Measurements from ENCODE around the gene RNF20.

RNF20 gene

GRCh38 chr9:101508211-101508610 is 25.4 kb upstream of the RNF20 start:
- no peaks in the 10 kb centered on the region for H3K27me3 ChIP-seq (ENCODE audit: insufficient read depth, low read length)
- peak in 1 of 2 donors; percentile 13 for DNase-seq
- no peak overlapping the region for H2AFZ ChIP-seq (ENCODE audit: insufficient read depth, low read length, poor library complexity)
- no peak overlapping the region for H2BK5ac ChIP-seq (ENCODE audit: low read depth, low read length, poor library complexity)
- no peak overlapping the region for H2AK5ac ChIP-seq (ENCODE audit: low read length)
- no peak overlapping the region for H2BK120ac ChIP-seq (ENCODE audit: insufficient read depth, low read length, poor library complexity)
- no peak overlapping the region for H4K12ac ChIP-seq (ENCODE audit: low read depth, low read length)
- no peak overlapping the region for H3K23ac ChIP-seq (ENCODE audit: low read length)
- H4K8ac ChIP-seq (ENCODE audit: low read depth, low read length) = no peak overlapping the region
- no peak overlapping the region for H3K4me2 ChIP-seq (ENCODE audit: low read length)
- no peaks in the 10 kb centered on the region for H3K4me1 ChIP-seq (ENCODE audit: control insufficient read depth in 1 of 2, insufficient read depth in 2 of 2, low read length in 2 of 2)
- no peaks in the 10 kb centered on the region for H3K79me1 ChIP-seq (ENCODE audit: low read length)
- H4K91ac ChIP-seq (ENCODE audit: low read depth, low read length) = no peak overlapping the region
- no peaks in the 10 kb centered on the region for H3K79me2 ChIP-seq (ENCODE audit: control insufficient read depth, insufficient read depth, low read length, poor library complexity)
- H3K36me3 ChIP-seq (ENCODE audit: control insufficient read depth in 1 of 2, insufficient read depth in 2 of 2, low read length in 2 of 2) = no peaks in the 10 kb centered on the region
- no peak overlapping the region for H2BK12ac ChIP-seq (ENCODE audit: low read length)
- H3K18ac ChIP-seq (ENCODE audit: low read length) = no peak overlapping the region
- H3K9me3 ChIP-seq (ENCODE audit: insufficient read depth, low read depth, low read length) = no peaks in the 10 kb centered on the region
- no peak overlapping the region for H3K4ac ChIP-seq (ENCODE audit: low read depth, low read length)
- no peak overlapping the region for H3K27ac ChIP-seq (ENCODE audit: low read depth, low read length)
- no peak overlapping the region for H3K14ac ChIP-seq (ENCODE audit: low read length)
- no peak overlapping the region for H3K4me3 ChIP-seq (ENCODE audit: low read depth, low read length)
- WGBS (ENCODE audit: extremely low coverage, insufficient coverage, insufficient read length) = no CpG with 5 or more reads among the region's 5 CpGs
- H3K9ac ChIP-seq (ENCODE audit: low read length) = peak overlapping the region; percentile 63

- Histone ChIP-seq H4K91ac (ENCODE audit: low read depth, low read length) (no peak overlapping the region), H3K14ac (ENCODE audit: low read length) (no peak overlapping the region), H3K4me2 (ENCODE audit: low read length) (no peak overlapping the region), H3K79me1 (ENCODE audit: low read length) (no peaks in the 10 kb centered on the region), H3K4me3 (ENCODE audit: low read depth, low read length) (no peak overlapping the region), H3K23ac (ENCODE audit: low read length) (no peak overlapping the region), H2BK12ac (ENCODE audit: low read length) (no peak overlapping the region), H4K8ac (ENCODE audit: low read depth, low read length) (no peak overlapping the region), H3K4ac (ENCODE audit: low read depth, low read length) (no peak overlapping the region), H2BK5ac (ENCODE audit: low read depth, low read length, poor library complexity) (no peak overlapping the region), H3K18ac (ENCODE audit: low read length) (no peak overlapping the region), H3K27ac (ENCODE audit: low read depth, low read length) (no peak overlapping the region), H2AK5ac (ENCODE audit: low read length) (no peak overlapping the region), H3K9ac (ENCODE audit: low read length) (no peak overlapping the region), H3K27me3 (ENCODE audit: insufficient read depth, low read length) (no peaks in the 10 kb centered on the region), H3K79me2 (ENCODE audit: control insufficient read depth, insufficient read depth, low read length, poor library complexity) (no peaks in the 10 kb centered on the region), H3K9me3 (ENCODE audit: insufficient read depth, low read depth, low read length) (no peaks in the 10 kb centered on the region), H2BK120ac (ENCODE audit: insufficient read depth, low read length, poor library complexity) (no peak overlapping the region), H2AFZ (ENCODE audit: insufficient read depth, low read length, poor library complexity) (no peak overlapping the region), H4K12ac (ENCODE audit: low read depth, low read length) (no peak overlapping the region), H3K36me3 (ENCODE audit: control insufficient read depth in 1 of 2, insufficient read depth in 2 of 2, low read length in 2 of 2) (no peaks in the 10 kb centered on the region), H3K4me1 (ENCODE audit: control insufficient read depth in 1 of 2, insufficient read depth in 2 of 2, low read length in 2 of 2) (no peaks in the 10 kb centered on the region)
- DNase-seq = no peak
- WGBS (ENCODE audit: extremely low coverage, insufficient coverage, insufficient read length) = no CpG with 5 or more reads among the region's 4 CpGs
Observed at GRCh38 chr9:101509572-101509971, 24.1 kb upstream of the RNF20 start.

DNA sequence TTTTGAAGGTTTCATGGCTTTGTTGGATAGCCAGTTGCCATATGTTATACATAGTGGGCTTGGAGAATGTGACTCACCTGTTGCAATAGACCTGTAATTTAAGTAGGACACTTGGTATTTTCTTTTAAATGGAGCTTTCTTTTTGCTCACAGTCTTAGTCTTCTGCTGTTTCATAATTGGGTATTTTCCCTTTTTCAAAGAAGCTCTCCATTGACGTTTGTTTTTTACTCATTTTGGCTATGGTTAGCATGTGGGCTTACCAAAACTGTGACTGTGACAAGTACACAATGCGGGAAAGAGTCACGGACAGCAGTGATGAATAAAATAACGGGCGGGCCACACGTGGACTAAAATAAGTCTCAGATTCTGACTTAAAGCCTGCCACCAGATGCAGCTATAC is 23.2 kb upstream of the RNF20 start:
- no peak overlapping the region for H2BK12ac ChIP-seq (ENCODE audit: low read length)
- no peak overlapping the region for H2BK120ac ChIP-seq (ENCODE audit: insufficient read depth, low read length, poor library complexity)
- H4K91ac ChIP-seq (ENCODE audit: low read depth, low read length) = no peak overlapping the region
- H3K79me2 ChIP-seq (ENCODE audit: control insufficient read depth, insufficient read depth, low read length, poor library complexity) = no peaks in the 10 kb centered on the region
- WGBS (ENCODE audit: extremely low coverage, insufficient coverage, insufficient read length) = no CpG with 5 or more reads among the region's 6 CpGs
- no peak overlapping the region for H3K27ac ChIP-seq (ENCODE audit: low read depth, low read length)
- no peak overlapping the region for H2AK5ac ChIP-seq (ENCODE audit: low read length)
- H3K23ac ChIP-seq (ENCODE audit: low read length) = no peak overlapping the region
- no peak overlapping the region for H4K8ac ChIP-seq (ENCODE audit: low read depth, low read length)
- H3K9ac ChIP-seq (ENCODE audit: low read length) = no peak overlapping the region
- no peak overlapping the region for H3K18ac ChIP-seq (ENCODE audit: low read length)
- H3K4me3 ChIP-seq (ENCODE audit: low read depth, low read length) = no peak overlapping the region
- H2BK5ac ChIP-seq (ENCODE audit: low read depth, low read length, poor library complexity) = no peak overlapping the region
- DNase-seq = no peak
- no peaks in the 10 kb centered on the region for H3K79me1 ChIP-seq (ENCODE audit: low read length)
- H4K12ac ChIP-seq (ENCODE audit: low read depth, low read length) = no peak overlapping the region
- H3K36me3 ChIP-seq (ENCODE audit: control insufficient read depth in 1 of 2, insufficient read depth in 2 of 2, low read length in 2 of 2) = no peaks in the 10 kb centered on the region
- no peaks in the 10 kb centered on the region for H3K27me3 ChIP-seq (ENCODE audit: insufficient read depth, low read length)
- no peaks in the 10 kb centered on the region for H3K4me1 ChIP-seq (ENCODE audit: control insufficient read depth in 1 of 2, insufficient read depth in 2 of 2, low read length in 2 of 2)
- H3K14ac ChIP-seq (ENCODE audit: low read length) = no peak overlapping the region
- H2AFZ ChIP-seq (ENCODE audit: insufficient read depth, low read length, poor library complexity) = no peak overlapping the region
- no peaks in the 10 kb centered on the region for H3K9me3 ChIP-seq (ENCODE audit: insufficient read depth, low read depth, low read length)
- H3K4ac ChIP-seq (ENCODE audit: low read depth, low read length) = no peak overlapping the region
- H3K4me2 ChIP-seq (ENCODE audit: low read length) = no peak overlapping the region

DNA sequence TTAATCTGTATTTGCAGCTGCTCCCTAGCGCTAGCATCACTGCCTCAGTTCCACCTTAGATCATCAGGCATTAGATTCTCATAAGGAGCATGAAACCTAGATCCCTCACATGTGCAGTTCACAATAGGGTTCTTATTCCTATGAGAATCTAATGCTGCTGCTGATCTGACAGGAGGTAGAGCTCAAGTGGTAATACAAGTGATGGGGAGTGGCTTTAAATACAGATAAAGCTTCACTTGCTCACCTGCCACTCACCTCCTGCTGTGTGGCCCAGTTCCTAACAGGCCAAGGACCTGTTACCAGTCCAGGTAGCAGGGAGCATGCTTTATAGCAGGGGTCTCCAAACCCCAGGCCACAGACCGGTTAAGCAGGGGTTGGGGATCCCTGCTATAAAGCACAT is 22.6 kb upstream of the RNF20 start:
- H3K27me3 ChIP-seq (ENCODE audit: insufficient read depth, low read length) = no peaks in the 10 kb centered on the region
- no peak overlapping the region for H4K12ac ChIP-seq (ENCODE audit: low read depth, low read length)
- H3K79me2 ChIP-seq (ENCODE audit: control insufficient read depth, insufficient read depth, low read length, poor library complexity) = no peaks in the 10 kb centered on the region
- H3K36me3 ChIP-seq (ENCODE audit: control insufficient read depth in 1 of 2, insufficient read depth in 2 of 2, low read length in 2 of 2) = no peaks in the 10 kb centered on the region
- H2AFZ ChIP-seq (ENCODE audit: insufficient read depth, low read length, poor library complexity) = no peak overlapping the region
- WGBS (ENCODE audit: extremely low coverage, insufficient coverage, insufficient read length) = no CpG with 5 or more reads among the region's 2 CpGs
- H3K27ac ChIP-seq (ENCODE audit: low read depth, low read length) = no peak overlapping the region
- no peak overlapping the region for H3K4me2 ChIP-seq (ENCODE audit: low read length)
- H3K18ac ChIP-seq (ENCODE audit: low read length) = no peak overlapping the region
- no peak overlapping the region for H2BK120ac ChIP-seq (ENCODE audit: insufficient read depth, low read length, poor library complexity)
- H3K23ac ChIP-seq (ENCODE audit: low read length) = no peak overlapping the region
- H2BK12ac ChIP-seq (ENCODE audit: low read length) = no peak overlapping the region
- H4K8ac ChIP-seq (ENCODE audit: low read depth, low read length) = no peak overlapping the region
- H2BK5ac ChIP-seq (ENCODE audit: low read depth, low read length, poor library complexity) = no peak overlapping the region
- no peaks in the 10 kb centered on the region for H3K9me3 ChIP-seq (ENCODE audit: insufficient read depth, low read depth, low read length)
- H2AK5ac ChIP-seq (ENCODE audit: low read length) = no peak overlapping the region
- no peak overlapping the region for H3K4me3 ChIP-seq (ENCODE audit: low read depth, low read length)
- H3K79me1 ChIP-seq (ENCODE audit: low read length) = no peaks in the 10 kb centered on the region
- no peak overlapping the region for H3K9ac ChIP-seq (ENCODE audit: low read length)
- H3K14ac ChIP-seq (ENCODE audit: low read length) = no peak overlapping the region
- H3K4ac ChIP-seq (ENCODE audit: low read depth, low read length) = no peak overlapping the region
- DNase-seq = no peak
- no peak overlapping the region for H4K91ac ChIP-seq (ENCODE audit: low read depth, low read length)
- no peaks in the 10 kb centered on the region for H3K4me1 ChIP-seq (ENCODE audit: control insufficient read depth in 1 of 2, insufficient read depth in 2 of 2, low read length in 2 of 2)

Data from trophoblast cell (in vitro differentiated cells and primary cell).